Fibroblast of lung (primary cell): ENCODE results near the gene ATP6V0E1. TPM values are rescaled to one million over a fixed set of nuclear protein-coding genes. Genes with fewer than 3 reads are reported as not detected.

Experiments
- DNase-seq, 2 donors: peaks; one replicate each; pipeline versions ENCODE4 v3.0.0 to v3.0.0-alpha.2; 2010; ENCODE audit warnings: low read depth in 2 of 2
- H2AFZ ChIP-seq: 2 replicates; pipeline ENCODE4 v1.5.1; 2012; ENCODE audit warnings: low read length, control low read depth, inconsistent platforms
- H3K27ac ChIP-seq: 2 replicates; pipeline ENCODE4 v1.5.1; 2011; ENCODE audit warnings: low read length, control low read depth; ENCODE audit not compliant: insufficient read depth
- H3K27me3 ChIP-seq: 2 replicates; pipeline ENCODE4 v1.5.1; 2011; ENCODE audit warnings: mild to moderate bottlenecking, low read length; ENCODE audit not compliant: control insufficient read depth, insufficient read depth
- H3K36me3 ChIP-seq: 2 replicates; pipeline ENCODE4 v1.5.1; 2011; ENCODE audit warnings: low read length; ENCODE audit not compliant: control insufficient read depth, insufficient read depth
- H3K4me1 ChIP-seq: 2 replicates; pipeline ENCODE4 v1.5.1; 2011; ENCODE audit warnings: low read length; ENCODE audit not compliant: control insufficient read depth, insufficient read depth; ENCODE audit errors: extremely low read depth
- H3K4me2 ChIP-seq: 2 replicates; pipeline ENCODE4 v1.5.1; 2011; ENCODE audit warnings: low read length, control low read depth; ENCODE audit not compliant: insufficient read depth; ENCODE audit errors: extremely low read depth
- H3K4me3 ChIP-seq, 4 experiments: fragments of 200-600 bp in 1 of 4; sonication (generic) in 1 of 4; replicated peaks in 1 of 4; 2 replicates each; pipeline ENCODE4 v1.5.1; 2011 to 2016; ENCODE audit warnings: low read length in 4 of 4, low read depth in 3 of 4, mild to moderate bottlenecking in 3 of 4, control low read depth in 2 of 4, inconsistent platforms in 1 of 4, mixed read lengths in 1 of 4; ENCODE audit not compliant: insufficient read depth in 1 of 4; ENCODE audit errors: control extremely low read depth in 1 of 4
- H3K79me2 ChIP-seq: 2 replicates; pipeline ENCODE4 v1.5.1; 2012; ENCODE audit warnings: mild to moderate bottlenecking, low read length, inconsistent platforms; ENCODE audit not compliant: control insufficient read depth, insufficient read depth
- H3K9ac ChIP-seq: 2 replicates; pipeline ENCODE4 v1.5.1; 2011; ENCODE audit warnings: mild to moderate bottlenecking, low read length, control low read depth; ENCODE audit not compliant: insufficient read depth
- H3K9me3 ChIP-seq: 2 replicates; pipeline ENCODE4 v1.5.1; 2012; ENCODE audit warnings: low read depth, low read length; ENCODE audit not compliant: control insufficient read depth, insufficient read depth
- H4K20me1 ChIP-seq: 2 replicates; pipeline ENCODE4 v1.5.1; 2011; ENCODE audit warnings: low read length; ENCODE audit not compliant: control insufficient read depth, insufficient read depth; ENCODE audit errors: extremely low read depth
- EZH2 ChIP-seq: IDR thresholded peaks from 2 replicates; pipeline ENCODE4 v1.5.1; 2012; ENCODE audit warnings: low read length, control low read depth, mild to moderate bottlenecking; ENCODE audit errors: missing control alignments
- polyA plus RNA-seq, 2 donors: library from polyadenylated mRNA; depleted of rRNA in 1 of 2; stranded (reverse) in 1 of 2; unstranded in 1 of 2; fragments of >200 nt; gene quantifications; 2 replicates each; pipeline ENCODE4 v1.2.1, GENCODE V29; 2011 to 2012; ENCODE audit warnings: missing spikeins in 1 of 2
- total RNA-seq: library from RNA; depleted of rRNA; stranded (reverse); fragments of >200 nt; gene quantifications from 2 replicates; pipeline ENCODE4 v1.2.1, GENCODE V29; 2014
- TF ChIP-seq, protein P1 (sequence below), 2 donors: IDR thresholded peaks in 1 of 2; conservative IDR thresholded peaks in 1 of 2; 1 replicate in 1 of 2; 2 replicates in 1 of 2; pipeline ENCODE4 v1.5.1; 2011 to 2012; ENCODE audit warnings: low read length in 2 of 2, control low read depth in 1 of 2, inconsistent platforms in 1 of 2, low read depth in 1 of 2, mild to moderate bottlenecking in 1 of 2

The ATP6V0E1 gene
- total and polyA plus RNA-seq, 2 donors (not counting 1 experiment from before 2014, with no cell fraction given), result 377 to 635 TPM

DNA sequence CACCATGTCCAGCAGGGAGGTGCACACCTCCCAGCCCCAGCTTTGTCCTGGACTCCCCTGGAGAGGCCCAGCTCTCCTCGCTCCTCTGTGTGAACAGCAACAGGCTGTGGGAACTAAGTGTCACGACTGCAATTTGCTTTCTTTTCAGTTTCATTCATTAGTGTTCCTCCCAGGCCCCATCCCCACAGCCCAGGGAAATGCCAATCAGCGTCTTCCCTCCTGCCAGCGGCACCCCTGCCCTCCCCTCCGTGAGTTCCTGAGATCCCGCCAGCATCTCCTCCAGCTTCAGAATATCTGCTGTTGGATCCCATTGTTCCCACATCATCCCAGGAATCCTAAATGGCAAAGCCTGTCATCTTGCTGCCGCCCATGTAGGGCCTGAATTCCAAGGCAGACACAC lies 37.4 kb upstream of the ATP6V0E1 start:
- Histone ChIP-seq H3K36me3 (peaks cover 7% of the 10 kb centered on the region), H3K4me3 (no peak overlapping the region), H2AFZ (no peak overlapping the region), H3K79me2 (no peaks in the 10 kb centered on the region), H3K4me1 (peaks cover 4% of the 10 kb centered on the region), H3K4me2 (no peak overlapping the region), H3K9me3 (no peaks in the 10 kb centered on the region), H3K27me3 (no peaks in the 10 kb centered on the region), H3K27ac (no peak overlapping the region), H4K20me1 (no peaks in the 10 kb centered on the region), H3K9ac (no peak overlapping the region)
- DNase-seq, result no peak
- TF ChIP-seq EZH2, result no peak
- TF ChIP-seq, protein P1, sequence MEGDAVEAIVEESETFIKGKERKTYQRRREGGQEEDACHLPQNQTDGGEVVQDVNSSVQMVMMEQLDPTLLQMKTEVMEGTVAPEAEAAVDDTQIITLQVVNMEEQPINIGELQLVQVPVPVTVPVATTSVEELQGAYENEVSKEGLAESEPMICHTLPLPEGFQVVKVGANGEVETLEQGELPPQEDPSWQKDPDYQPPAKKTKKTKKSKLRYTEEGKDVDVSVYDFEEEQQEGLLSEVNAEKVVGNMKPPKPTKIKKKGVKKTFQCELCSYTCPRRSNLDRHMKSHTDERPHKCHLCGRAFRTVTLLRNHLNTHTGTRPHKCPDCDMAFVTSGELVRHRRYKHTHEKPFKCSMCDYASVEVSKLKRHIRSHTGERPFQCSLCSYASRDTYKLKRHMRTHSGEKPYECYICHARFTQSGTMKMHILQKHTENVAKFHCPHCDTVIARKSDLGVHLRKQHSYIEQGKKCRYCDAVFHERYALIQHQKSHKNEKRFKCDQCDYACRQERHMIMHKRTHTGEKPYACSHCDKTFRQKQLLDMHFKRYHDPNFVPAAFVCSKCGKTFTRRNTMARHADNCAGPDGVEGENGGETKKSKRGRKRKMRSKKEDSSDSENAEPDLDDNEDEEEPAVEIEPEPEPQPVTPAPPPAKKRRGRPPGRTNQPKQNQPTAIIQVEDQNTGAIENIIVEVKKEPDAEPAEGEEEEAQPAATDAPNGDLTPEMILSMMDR (conservative IDR thresholded peaks at IDR 0.05 in 1 of 2, IDR thresholded peaks at IDR 0.05 in 1 of 2; ENCODE audit: low read depth in 1 of 2, low read length in 2 of 2), result no peak

DNA sequence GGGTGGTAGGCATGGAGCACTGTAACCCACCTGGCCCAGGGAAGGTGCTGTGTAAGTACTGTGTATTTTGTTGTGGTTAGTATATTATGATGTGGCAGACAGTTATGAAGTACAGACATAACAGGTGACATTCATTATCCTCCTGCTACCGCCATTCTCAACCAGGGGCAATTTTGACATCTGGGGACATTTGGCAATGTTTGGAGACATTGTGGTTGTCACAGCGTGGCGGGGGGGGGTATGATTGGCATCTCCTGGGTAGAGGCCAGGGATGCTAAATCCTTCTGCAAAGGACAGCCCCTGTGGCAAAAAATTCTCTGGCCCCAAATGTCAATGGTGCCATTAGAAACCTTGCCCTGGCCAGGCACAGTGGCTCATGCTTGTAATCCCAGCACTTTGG lies 34.1 kb upstream of the ATP6V0E1 start:
- Histone ChIP-seq H3K4me3 (no peak overlapping the region), H3K79me2 (no peaks in the 10 kb centered on the region), H3K4me2 (no peak overlapping the region), H4K20me1 (no peaks in the 10 kb centered on the region), H3K4me1 (peaks cover 10% of the 10 kb centered on the region), H2AFZ (no peak overlapping the region), H3K27ac (no peak overlapping the region), H3K9me3 (no peaks in the 10 kb centered on the region), H3K36me3 (peaks cover 7% of the 10 kb centered on the region), H3K27me3 (no peaks in the 10 kb centered on the region), H3K9ac (no peak overlapping the region)
- TF ChIP-seq EZH2, result no peak
- no peak for DNase-seq

DNA sequence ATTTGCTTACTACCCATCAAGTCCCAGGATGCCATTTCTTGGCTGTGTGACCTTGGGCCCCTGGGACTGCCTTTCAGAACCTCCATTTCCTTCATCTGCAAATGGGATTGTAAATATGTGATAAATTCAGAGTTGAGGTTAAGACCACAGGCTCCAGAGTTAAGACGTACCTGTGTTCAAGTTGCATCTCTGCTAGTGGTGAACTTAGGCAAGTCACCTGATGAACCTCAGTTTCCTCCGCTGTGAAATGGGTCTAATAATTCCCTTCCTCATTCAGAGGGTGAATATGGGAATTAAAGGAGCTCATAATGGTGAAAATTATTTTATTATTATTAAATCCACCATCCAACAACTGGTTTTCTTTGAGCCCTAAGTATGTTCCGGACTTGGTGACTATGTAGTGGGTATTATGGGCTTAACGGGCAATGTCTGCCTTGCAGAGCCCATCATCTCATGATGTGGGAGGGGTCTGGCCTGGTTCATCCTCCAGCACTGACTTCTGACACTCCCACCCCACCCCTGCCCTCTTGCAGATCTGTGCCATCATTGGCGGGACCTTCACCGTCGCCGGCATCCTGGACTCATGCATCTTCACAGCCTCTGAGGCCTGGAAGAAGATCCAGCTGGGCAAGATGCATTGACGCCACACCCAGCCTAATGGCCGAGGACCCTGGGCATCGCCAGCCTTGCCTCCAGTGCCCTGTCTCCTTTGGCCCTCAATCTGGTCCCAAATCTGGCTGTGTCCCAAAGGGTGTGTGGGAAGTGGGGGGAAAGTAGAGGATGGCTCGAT lies 33.2 kb upstream of the ATP6V0E1 start:
- Histone ChIP-seq H2AFZ (no peak overlapping the region), H3K27ac (no peak overlapping the region), H3K4me2 (no peak overlapping the region), H3K79me2 (no peaks in the 10 kb centered on the region), H3K27me3 (no peaks in the 10 kb centered on the region), H3K4me3 (no peak overlapping the region), H4K20me1 (no peaks in the 10 kb centered on the region), H3K9ac (no peak overlapping the region), H3K4me1 (peaks cover 12% of the 10 kb centered on the region), H3K36me3 (peaks cover 7% of the 10 kb centered on the region), H3K9me3 (no peaks in the 10 kb centered on the region)
- no peak for TF ChIP-seq EZH2
- TF ChIP-seq, protein P1 (conservative IDR thresholded peaks at IDR 0.05 in 1 of 2, IDR thresholded peaks at IDR 0.05 in 1 of 2; ENCODE audit: low read depth in 1 of 2, low read length in 2 of 2), result no peak
- DNase-seq, result no peak
